CD4-positive, alpha-beta memory T cell (primary cell): ENCODE data around the gene PPP1R9A. TPM values are rescaled to one million over a fixed set of nuclear protein-coding genes. Genes with fewer than 3 reads are reported as not detected.

Experiments
- CTCF ChIA-PET: fragments of 350-600 bp; sonication (Branson Sonifier 250); formaldehyde crosslinking; loops from one replicate; lab custom pipeline; 2021; ENCODE audit warnings: inconsistent platforms; ENCODE audit not compliant: partially characterized antibody; lab: Charles Lee
- POLR2A ChIA-PET: fragments of 350-600 bp; sonication (Branson Sonifier 250); formaldehyde crosslinking; loops from one replicate; lab custom pipeline; 2021; ENCODE audit not compliant: partially characterized antibody; lab: Charles Lee
- DNase-seq, 5 donors: peaks; one replicate each; pipeline versions ENCODE4 v3.0.0 to v3.0.0-alpha.2; 2020 to 2022; ENCODE audit warnings: mixed read lengths in 1 of 5
- H3K27ac ChIP-seq: one replicate; pipeline ENCODE4 v1.7.0; 2013; ENCODE audit warnings: low read depth, low read length
- H3K27me3 ChIP-seq: 2 replicates; pipeline ENCODE4 v1.7.0; 2013; ENCODE audit warnings: mild to moderate bottlenecking, low read length, moderate library complexity; ENCODE audit not compliant: insufficient read depth
- H3K36me3 ChIP-seq: 2 replicates; pipeline ENCODE4 v1.7.0; 2013; ENCODE audit warnings: mild to moderate bottlenecking, low read length, moderate library complexity; ENCODE audit not compliant: insufficient read depth
- H3K4me1 ChIP-seq: 2 replicates; pipeline ENCODE4 v1.7.0; 2013; ENCODE audit warnings: mild to moderate bottlenecking, low read length, moderate library complexity; ENCODE audit not compliant: insufficient read depth
- H3K4me3 ChIP-seq, 2 donors: one replicate each; pipeline ENCODE4 v1.7.0; 2013; ENCODE audit warnings: low read length in 2 of 2, mild to moderate bottlenecking in 1 of 2
- H3K9me3 ChIP-seq, 2 donors: one replicate each; pipeline ENCODE4 v1.7.0; 2013; ENCODE audit warnings: low read length in 2 of 2, control low read depth in 1 of 2; ENCODE audit not compliant: control insufficient read depth in 1 of 2
- H3K27ac Mint-ChIP-seq, 7 donors: one replicate each; pipeline ENCODE4 v1.8.0; 2020 to 2021; ENCODE audit warnings: mixed read lengths in 7 of 7, mild to moderate bottlenecking in 6 of 7, inconsistent platforms in 3 of 7, moderate library complexity in 3 of 7
- H3K27me3 Mint-ChIP-seq, 2 donors: one replicate each; pipeline ENCODE4 v1.8.0; 2020 to 2021; ENCODE audit warnings: mixed read lengths in 2 of 2
- H3K36me3 Mint-ChIP-seq, 2 donors: one replicate each; pipeline ENCODE4 v1.8.0; 2020 to 2021; ENCODE audit warnings: mixed read lengths in 2 of 2, inconsistent platforms in 1 of 2, mild to moderate bottlenecking in 1 of 2
- H3K4me1 Mint-ChIP-seq, 4 donors: one replicate each; pipeline ENCODE4 v1.8.0; 2020 to 2021; ENCODE audit warnings: mixed read lengths in 4 of 4, mild to moderate bottlenecking in 1 of 4
- H3K4me3 Mint-ChIP-seq, 8 donors: one replicate each; pipeline ENCODE4 v1.8.0; 2020 to 2021; ENCODE audit warnings: mixed read lengths in 8 of 8, mild to moderate bottlenecking in 7 of 8, moderate library complexity in 6 of 8, inconsistent platforms in 3 of 8
- H3K9me3 Mint-ChIP-seq, 8 donors: one replicate each; pipeline ENCODE4 v1.8.0; 2020 to 2021; ENCODE audit warnings: mixed read lengths in 8 of 8, mild to moderate bottlenecking in 5 of 8, inconsistent platforms in 3 of 8, moderate library complexity in 1 of 8
- intact Hi-C: fragments of 100-400 bp; cut with micrococcal nuclease; formaldehyde crosslinking; loops from one replicate; pipeline ENCODE4 v1.15.1; 2023
- polyA plus RNA-seq, 2 donors: library from polyadenylated mRNA; unstranded; fragments of 300-500 nt; fragmentation: Illumina TruSeq; gene quantifications; one replicate each; pipeline ENCODE4 v1.2.3, GENCODE V29; 2021
- total RNA-seq, 2 experiments: library from RNA; stranded (reverse); gene quantifications; one replicate each; pipeline ENCODE4 v1.2.3, GENCODE V29; 2021

The PPP1R9A gene
- total and polyA plus RNA-seq, 4 experiments from 2014 or later: not detected

DNA sequence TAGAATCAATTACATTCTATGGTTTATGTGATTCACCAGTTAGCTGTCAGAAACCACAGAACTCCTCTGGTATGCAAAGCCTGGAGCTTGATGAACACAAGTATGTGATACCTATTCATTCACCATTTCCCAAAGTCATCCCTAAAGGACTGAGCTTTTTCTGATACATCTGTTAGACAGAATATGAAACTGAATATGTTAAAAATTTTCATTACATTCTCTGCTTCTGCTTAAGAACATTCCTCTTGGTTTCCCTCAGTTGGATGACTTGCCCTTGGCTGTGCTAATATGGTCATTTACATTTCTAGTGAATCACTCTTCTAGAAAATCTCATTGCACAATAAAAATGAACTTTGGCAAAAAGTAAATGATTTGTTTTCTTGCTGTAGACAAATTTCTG is 427.7 kb downstream of the PPP1R9A start:
- peaks cover 0 to 3% of the 10 kb centered on the region in 2 donors for H3K27me3 Mint-ChIP-seq
- H3K4me1 Mint-ChIP-seq: peaks cover 8 to 11% (median 9%) of the 10 kb centered on the region in 4 donors
- DNase-seq: no peak
- CTCF ChIA-PET: no interaction called here
- intact Hi-C loops: no loop called here
- Histone ChIP-seq H3K4me1 (peaks cover 3% of the 10 kb centered on the region), H3K9me3 (no peaks in the 10 kb centered on the region), H3K27me3 (no peaks in the 10 kb centered on the region), H3K36me3 (no peaks in the 10 kb centered on the region), H3K4me3 (no peak overlapping the region), H3K27ac (no peak overlapping the region)
- H3K4me3 Mint-ChIP-seq: no peak overlapping the region
- POLR2A ChIA-PET: no interaction called here
- H3K27ac Mint-ChIP-seq: no peak overlapping the region
- no peaks in the 10 kb centered on the region for H3K9me3 Mint-ChIP-seq
- no peaks in the 10 kb centered on the region for H3K36me3 Mint-ChIP-seq

DNA sequence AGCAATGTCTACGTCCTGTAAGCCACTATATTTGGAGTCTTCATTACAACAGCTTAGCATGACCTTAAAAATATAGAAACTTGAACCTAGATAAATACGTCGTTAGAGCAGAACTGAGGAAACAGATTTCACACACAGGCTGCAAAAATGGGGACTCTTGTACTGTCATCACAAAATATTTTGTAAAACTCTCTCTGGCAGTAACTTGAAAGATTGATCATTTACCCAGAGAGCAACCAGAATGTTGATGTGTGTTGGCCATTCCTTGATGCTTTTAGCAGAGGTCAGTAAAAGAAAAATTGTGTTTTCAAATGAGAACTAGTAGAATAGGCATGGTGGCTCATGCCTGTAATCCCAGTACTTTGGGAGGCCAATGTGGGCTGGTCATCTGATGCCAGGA is 431.4 kb downstream of the PPP1R9A start:
- DNase-seq: no peak
- no peak overlapping the region for H3K4me3 ChIP-seq
- Mint-ChIP-seq H3K36me3 (no peaks in the 10 kb centered on the region), H3K4me3 (no peak overlapping the region), H3K9me3 (peaks cover 0 to 2% (median 0%) of the 10 kb centered on the region in 8 donors), H3K27me3 (peaks cover 0 to 9% of the 10 kb centered on the region in 2 donors), H3K4me1 (peaks cover 0 to 1% (median 0%) of the 10 kb centered on the region in 4 donors), H3K27ac (no peak overlapping the region)
- intact Hi-C loops: no loop called here
- H3K27me3 ChIP-seq: no peaks in the 10 kb centered on the region
- ChIA-PET POLR2A (no interaction called here), CTCF (no interaction called here)
- H3K27ac ChIP-seq: no peak overlapping the region
- H3K4me1 ChIP-seq: no peaks in the 10 kb centered on the region
- H3K9me3 ChIP-seq: no peaks in the 10 kb centered on the region
- H3K36me3 ChIP-seq: no peaks in the 10 kb centered on the region

DNA sequence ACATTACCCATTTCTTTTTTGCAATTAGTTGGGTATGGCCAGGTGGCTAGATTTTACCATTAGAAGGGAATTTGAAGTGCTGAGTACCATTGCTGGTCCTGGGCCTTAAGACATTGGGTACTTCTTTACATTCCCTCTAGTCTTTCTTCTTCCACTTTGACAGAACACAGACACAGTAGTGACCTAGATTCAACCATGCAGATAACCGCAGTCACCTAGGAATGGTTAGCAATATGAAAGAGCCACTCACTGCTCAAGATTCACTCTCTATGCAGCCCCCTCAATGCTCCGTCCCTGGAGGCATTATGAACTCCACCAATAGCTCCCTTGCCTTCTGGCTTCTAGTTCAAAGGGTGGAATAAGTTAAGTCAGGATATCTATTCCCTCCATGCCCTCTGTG is 433.1 kb downstream of the PPP1R9A start:
- CTCF ChIA-PET: no interaction called here
- intact Hi-C loops: no loop called here
- H3K27me3 Mint-ChIP-seq: peaks cover 0 to 10% of the 10 kb centered on the region in 2 donors

DNA sequence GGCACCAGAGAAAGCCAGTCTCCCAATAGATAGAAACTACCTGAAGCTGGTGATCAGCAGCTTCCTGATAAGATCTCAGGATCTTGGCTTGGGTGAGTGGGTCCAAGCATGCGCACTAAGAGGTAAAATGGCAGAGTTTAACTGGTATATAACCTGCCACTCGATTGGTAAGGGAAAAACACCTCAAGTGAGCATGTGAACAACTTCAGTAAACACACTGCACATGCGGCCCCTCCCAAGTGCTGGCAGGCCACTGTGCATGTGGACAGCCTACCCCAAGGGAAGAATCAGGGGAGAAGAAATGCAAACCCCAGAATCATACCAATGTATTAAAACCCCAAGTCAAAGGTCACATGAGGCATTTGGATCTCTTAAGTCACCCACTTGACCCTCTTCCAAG is 434.6 kb downstream of the PPP1R9A start:
- Mint-ChIP-seq H3K4me1 (no peaks in the 10 kb centered on the region), H3K36me3 (no peaks in the 10 kb centered on the region), H3K27ac (no peak overlapping the region), H3K9me3 (peaks cover 0 to 2% (median 0%) of the 10 kb centered on the region in 8 donors), H3K27me3 (peaks cover 0 to 12% of the 10 kb centered on the region in 2 donors), H3K4me3 (no peak overlapping the region)
- POLR2A ChIA-PET: no interaction called here
- CTCF ChIA-PET: no interaction called here
- intact Hi-C loops: no loop called here
- no peaks in the 10 kb centered on the region for H3K27me3 ChIP-seq
- no peak for DNase-seq
- H3K9me3 ChIP-seq: no peaks in the 10 kb centered on the region
- H3K4me3 ChIP-seq: no peak overlapping the region
- no peaks in the 10 kb centered on the region for H3K36me3 ChIP-seq
- H3K4me1 ChIP-seq: no peaks in the 10 kb centered on the region
- no peak overlapping the region for H3K27ac ChIP-seq

More for the DNA sequence above, 433.1 kb downstream of the PPP1R9A start:
- no peak for DNase-seq
- no peaks in the 10 kb centered on the region for H3K36me3 ChIP-seq
- H3K4me1 ChIP-seq: no peaks in the 10 kb centered on the region
- Mint-ChIP-seq H3K36me3 (no peaks in the 10 kb centered on the region), H3K4me3 (no peak overlapping the region), H3K4me1 (no peaks in the 10 kb centered on the region), H3K27ac (no peak overlapping the region), H3K9me3 (peaks cover 0 to 2% (median 0%) of the 10 kb centered on the region in 8 donors)
- POLR2A ChIA-PET: interaction anchor here (1.1 kb wide), 1 partner anchor 10 kb away, joined by 3 read pairs; no protein-coding TSS in a partner anchor
- no peak overlapping the region for H3K4me3 ChIP-seq
- no peak overlapping the region for H3K27ac ChIP-seq
- H3K27me3 ChIP-seq: no peaks in the 10 kb centered on the region
- H3K9me3 ChIP-seq: no peaks in the 10 kb centered on the region

DNA sequence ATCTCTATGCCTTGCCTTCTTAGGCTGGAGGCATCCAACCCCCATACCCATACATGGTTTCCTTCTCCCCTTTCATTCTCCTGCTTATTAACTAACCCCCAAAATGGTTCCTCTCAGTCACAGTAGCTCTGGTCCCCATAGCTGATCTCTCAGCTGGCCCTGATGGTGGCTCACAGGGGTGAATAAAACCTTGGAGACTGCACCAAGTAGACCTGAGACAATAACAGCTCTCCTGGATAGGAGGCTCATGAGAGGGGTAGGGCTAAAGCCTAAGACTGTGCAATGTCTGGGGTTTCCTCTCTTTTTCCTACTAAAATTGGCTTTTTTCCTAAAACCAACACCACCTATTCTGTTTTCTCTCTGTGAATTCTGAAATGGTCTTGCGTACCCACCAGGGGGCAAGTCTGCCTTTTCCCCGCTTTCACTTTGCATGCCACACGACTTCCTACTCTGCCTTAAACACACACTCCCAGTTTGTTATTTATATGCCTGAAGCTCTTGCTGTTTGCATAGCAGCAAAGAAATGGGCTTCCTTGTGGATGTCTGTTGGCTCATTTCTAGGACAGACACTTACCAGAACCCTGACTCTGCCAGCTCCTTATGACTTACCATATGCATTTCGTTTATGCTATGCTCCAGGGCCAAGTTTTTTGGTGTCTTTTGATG is 435.4 kb downstream of the PPP1R9A start:
- Histone ChIP-seq H3K36me3 (no peaks in the 10 kb centered on the region), H3K9me3 (no peaks in the 10 kb centered on the region), H3K27me3 (no peaks in the 10 kb centered on the region), H3K4me1 (no peaks in the 10 kb centered on the region), H3K4me3 (no peak overlapping the region), H3K27ac (no peak overlapping the region)
- Mint-ChIP-seq H3K27ac (no peak overlapping the region), H3K36me3 (no peaks in the 10 kb centered on the region), H3K9me3 (peaks cover 0 to 2% (median 0%) of the 10 kb centered on the region in 8 donors), H3K4me1 (no peaks in the 10 kb centered on the region), H3K27me3 (peaks cover 0 to 9% of the 10 kb centered on the region in 2 donors), H3K4me3 (no peak overlapping the region)
- ChIA-PET CTCF (no interaction called here), POLR2A (no interaction called here)
- no peak for DNase-seq
- intact Hi-C loops: no loop called here
